Liver (tissue), 9 donors: ENCODE data around the gene CDO1. TPM values are rescaled to one million over a fixed set of nuclear protein-coding genes. Genes with fewer than 3 reads are reported as not detected.

ENCODE experiments used
- DNase-seq: peaks from one replicate; pipeline ENCODE4 v3.0.0-alpha.2; 2017; ENCODE audit warnings: low spot score
- H3K27ac ChIP-seq, 2 donors: one replicate each; pipeline ENCODE4 v1.7.0; 2013; ENCODE audit warnings: inconsistent platforms in 2 of 2, low read length in 2 of 2, control low read depth in 1 of 2, low read depth in 1 of 2, mild to moderate bottlenecking in 1 of 2
- H3K27me3 ChIP-seq, 4 donors: one replicate each; pipeline versions ENCODE4 v1.6.1 to v1.7.0; 2013; ENCODE audit warnings: low read length in 3 of 4, inconsistent platforms in 1 of 4, mild to moderate bottlenecking in 1 of 4, moderate library complexity in 1 of 4; ENCODE audit not compliant: control insufficient read depth in 4 of 4, insufficient read depth in 4 of 4
- H3K36me3 ChIP-seq, 4 donors: one replicate each; pipeline versions ENCODE4 v1.6.1 to v1.7.0; 2013; ENCODE audit warnings: low read length in 3 of 4, mild to moderate bottlenecking in 3 of 4, low read depth in 1 of 4, moderate library complexity in 1 of 4; ENCODE audit not compliant: control insufficient read depth in 4 of 4, insufficient read depth in 3 of 4
- H3K4me1 ChIP-seq, 4 donors: one replicate each; pipeline versions ENCODE4 v1.6.1 to v1.7.0; 2013; ENCODE audit warnings: low read length in 3 of 4, mild to moderate bottlenecking in 3 of 4, moderate library complexity in 1 of 4; ENCODE audit not compliant: control insufficient read depth in 4 of 4, insufficient read depth in 4 of 4
- H3K4me3 ChIP-seq, 3 donors: one replicate each; pipeline versions ENCODE4 v1.6.1 to v1.7.0; 2013; ENCODE audit warnings: low read length in 3 of 3, control low read depth in 1 of 3, low read depth in 1 of 3, mild to moderate bottlenecking in 1 of 3
- H3K9ac ChIP-seq, 2 donors: one replicate each; pipeline ENCODE4 v1.7.0; 2013; ENCODE audit warnings: low read length in 2 of 2, mild to moderate bottlenecking in 2 of 2, moderate library complexity in 2 of 2, control low read depth in 1 of 2, low read depth in 1 of 2
- H3K9me3 ChIP-seq, 4 donors: one replicate each; pipeline versions ENCODE4 v1.6.1 to v1.7.0; 2013; ENCODE audit warnings: low read length in 3 of 4; ENCODE audit not compliant: control insufficient read depth in 4 of 4
- EGR1 ChIP-seq, 2 donors: IDR thresholded peaks; 2 replicates each; pipeline ENCODE4 v1.6.1; 2016 to 2018; ENCODE audit warnings: antibody characterized with exemption in 2 of 2, low read depth in 2 of 2
- FOXA1 ChIP-seq: IDR thresholded peaks from 2 replicates; pipeline ENCODE4 v1.6.1; 2016; ENCODE audit warnings: antibody characterized with exemption
- FOXA2 ChIP-seq: IDR thresholded peaks from 2 replicates; pipeline ENCODE4 v1.6.1; 2016; ENCODE audit warnings: antibody characterized with exemption
- GABPA ChIP-seq, 2 donors: IDR thresholded peaks in 1 of 2; conservative IDR thresholded peaks in 1 of 2; 2 replicates each; pipeline ENCODE4 v1.6.1; 2016; ENCODE audit warnings: antibody characterized with exemption in 2 of 2, mild to moderate bottlenecking in 1 of 2, moderate library complexity in 1 of 2
- HNF4A ChIP-seq, 2 donors: conservative IDR thresholded peaks; 2 replicates each; pipeline ENCODE4 v1.6.1; 2016; ENCODE audit warnings: antibody characterized with exemption in 2 of 2, mild to moderate bottlenecking in 2 of 2
- HNF4G ChIP-seq: IDR thresholded peaks from 2 replicates; pipeline ENCODE4 v1.6.1; 2016; ENCODE audit warnings: antibody characterized with exemption
- JUND ChIP-seq, 2 donors: IDR thresholded peaks; 2 replicates each; pipeline ENCODE4 v1.6.1; 2016; ENCODE audit warnings: antibody characterized with exemption in 2 of 2
- NR2F2 ChIP-seq: IDR thresholded peaks from 2 replicates; pipeline ENCODE4 v1.6.1; 2016; ENCODE audit warnings: antibody characterized with exemption
- RAD21 ChIP-seq, 2 donors: IDR thresholded peaks; 2 replicates each; pipeline ENCODE4 v1.6.1; 2016; ENCODE audit warnings: antibody characterized with exemption in 2 of 2, mild to moderate bottlenecking in 2 of 2
- RXRA ChIP-seq, 2 donors: IDR thresholded peaks; 2 replicates each; pipeline ENCODE4 v1.6.1; 2017 to 2018; ENCODE audit warnings: antibody characterized with exemption in 2 of 2, mild to moderate bottlenecking in 1 of 2
- SP1 ChIP-seq: IDR thresholded peaks from 2 replicates; pipeline ENCODE4 v1.6.1; 2018; ENCODE audit warnings: antibody characterized with exemption, mild to moderate bottlenecking
- TAF1 ChIP-seq: conservative IDR thresholded peaks from 2 replicates; pipeline ENCODE4 v1.6.1; 2016; ENCODE audit warnings: antibody characterized with exemption, mild to moderate bottlenecking
- YY1 ChIP-seq: IDR thresholded peaks from 2 replicates; pipeline ENCODE4 v1.6.1; 2016; ENCODE audit warnings: antibody characterized with exemption, mild to moderate bottlenecking
- ZBTB33 ChIP-seq: IDR thresholded peaks from 2 replicates; pipeline ENCODE4 v1.6.1; 2016; ENCODE audit warnings: antibody characterized with exemption
- whole genome bisulfite sequencing: extraction: QIAGEN DNeasy Blood & Tissue Kit; methylation state at CpG from one replicate; pipeline ENCODE4 v1.1.7; 2013; 5-methylcytosine and 5-hydroxymethylcytosine counted together
- polyA plus RNA-seq, 2 donors: library from polyadenylated mRNA; stranded (reverse) in 1 of 2; unstranded in 1 of 2; fragments of 200-250 nt in 1 of 2; fragments of >200 nt in 1 of 2; fragmentation: Nextera tagmentation in 1 of 2; extraction: Ambion mirVana in 1 of 2; gene quantifications; one replicate each; pipeline versions ENCODE4 v1.2.1 to v1.2.3, GENCODE V29; 2013 to 2015
- total RNA-seq, 2 donors: library from RNA; depleted of rRNA; stranded (reverse); fragments of >200 nt; gene quantifications; one replicate each; pipeline ENCODE4 v1.2.3, GENCODE V29; 2014
- TF ChIP-seq, protein P1 (sequence below): fragments of 150-350 bp; IDR thresholded peaks from 2 replicates; pipeline ENCODE4 v1.5.1; 2017; ENCODE audit warnings: improper control_type of control experiment, low read depth, low read length; ENCODE audit not compliant: missing input control
- TF ChIP-seq, protein P2 (sequence below): IDR thresholded peaks from 2 replicates; pipeline ENCODE4 v1.6.1; 2016; ENCODE audit warnings: antibody characterized with exemption
- TF ChIP-seq, protein P3 (sequence below): IDR thresholded peaks from 2 replicates; pipeline ENCODE4 v1.6.1; 2016; ENCODE audit warnings: antibody characterized with exemption
- TF ChIP-seq, protein P4 (sequence below): IDR thresholded peaks from 2 replicates; pipeline ENCODE4 v1.6.1; 2016; ENCODE audit warnings: antibody characterized with exemption, mild to moderate bottlenecking
- donor health status: healthy.
- donor health status: healthy.
- donor health status: healthy.
- donor health status: healthy.
- donor health status: healthy.

CDO1 gene
- total and polyA plus RNA-seq, 4 donors = 106 to 472 (median 241) TPM

- H3K4me1 ChIP-seq = peaks cover 0 to 7% (median 3%) of the 10 kb centered on the region in 4 donors
- no peaks in the 10 kb centered on the region for H3K27me3 ChIP-seq
- H3K4me3 ChIP-seq = no peak overlapping the region
- H3K9me3 ChIP-seq = no peaks in the 10 kb centered on the region
- H3K9ac ChIP-seq = no peak overlapping the region
- DNase-seq = no peak
- 79% methylated on average over 1 of the region's 1 CpG for WGBS
- no peaks in the 10 kb centered on the region for H3K36me3 ChIP-seq
- no peak overlapping the region for H3K27ac ChIP-seq
- TF ChIP-seq RAD21 (IDR thresholded peaks at IDR 0.05) = no peak
- no peak for TF ChIP-seq JUND (IDR thresholded peaks at IDR 0.05)
- TF ChIP-seq YY1 = no peak
- TF ChIP-seq FOXA1 = no peak
- TF ChIP-seq RXRA (IDR thresholded peaks at IDR 0.05) = no peak
Observed at GRCh38 chr5:115778417-115778816, 38.0 kb downstream of the CDO1 start.

GRCh38 chr5:115776989-115777388 is 39.5 kb downstream of the CDO1 start:
- no peaks in the 10 kb centered on the region for H3K27me3 ChIP-seq
- H3K9me3 ChIP-seq = no peaks in the 10 kb centered on the region
- no peak overlapping the region for H3K9ac ChIP-seq
- TF ChIP-seq SP1 = no peak
- no peak for TF ChIP-seq TAF1
- no peak for TF ChIP-seq JUND (IDR thresholded peaks at IDR 0.05)
- TF ChIP-seq RXRA (IDR thresholded peaks at IDR 0.05) = no peak
- TF ChIP-seq HNF4A (conservative IDR thresholded peaks at IDR 0.05) = no peak
- TF ChIP-seq HNF4G = no peak
- no peak for TF ChIP-seq FOXA1
- no peak for TF ChIP-seq RAD21 (IDR thresholded peaks at IDR 0.05)
- TF ChIP-seq NR2F2 = no peak
- TF ChIP-seq, protein P1, sequence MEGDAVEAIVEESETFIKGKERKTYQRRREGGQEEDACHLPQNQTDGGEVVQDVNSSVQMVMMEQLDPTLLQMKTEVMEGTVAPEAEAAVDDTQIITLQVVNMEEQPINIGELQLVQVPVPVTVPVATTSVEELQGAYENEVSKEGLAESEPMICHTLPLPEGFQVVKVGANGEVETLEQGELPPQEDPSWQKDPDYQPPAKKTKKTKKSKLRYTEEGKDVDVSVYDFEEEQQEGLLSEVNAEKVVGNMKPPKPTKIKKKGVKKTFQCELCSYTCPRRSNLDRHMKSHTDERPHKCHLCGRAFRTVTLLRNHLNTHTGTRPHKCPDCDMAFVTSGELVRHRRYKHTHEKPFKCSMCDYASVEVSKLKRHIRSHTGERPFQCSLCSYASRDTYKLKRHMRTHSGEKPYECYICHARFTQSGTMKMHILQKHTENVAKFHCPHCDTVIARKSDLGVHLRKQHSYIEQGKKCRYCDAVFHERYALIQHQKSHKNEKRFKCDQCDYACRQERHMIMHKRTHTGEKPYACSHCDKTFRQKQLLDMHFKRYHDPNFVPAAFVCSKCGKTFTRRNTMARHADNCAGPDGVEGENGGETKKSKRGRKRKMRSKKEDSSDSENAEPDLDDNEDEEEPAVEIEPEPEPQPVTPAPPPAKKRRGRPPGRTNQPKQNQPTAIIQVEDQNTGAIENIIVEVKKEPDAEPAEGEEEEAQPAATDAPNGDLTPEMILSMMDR = no peak
- TF ChIP-seq, protein P2, sequence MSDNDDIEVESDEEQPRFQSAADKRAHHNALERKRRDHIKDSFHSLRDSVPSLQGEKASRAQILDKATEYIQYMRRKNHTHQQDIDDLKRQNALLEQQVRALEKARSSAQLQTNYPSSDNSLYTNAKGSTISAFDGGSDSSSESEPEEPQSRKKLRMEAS = no peak
- TF ChIP-seq YY1 = no peak
- TF ChIP-seq GABPA (IDR thresholded peaks at IDR 0.05 in 1 of 2, conservative IDR thresholded peaks at IDR 0.05 in 1 of 2) = no peak
- TF ChIP-seq, protein P3, sequence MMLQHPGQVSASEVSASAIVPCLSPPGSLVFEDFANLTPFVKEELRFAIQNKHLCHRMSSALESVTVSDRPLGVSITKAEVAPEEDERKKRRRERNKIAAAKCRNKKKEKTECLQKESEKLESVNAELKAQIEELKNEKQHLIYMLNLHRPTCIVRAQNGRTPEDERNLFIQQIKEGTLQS = no peak
- no peak for TF ChIP-seq FOXA2
- no peak for TF ChIP-seq EGR1 (IDR thresholded peaks at IDR 0.05; ENCODE audit: low read depth in 2 of 2)
- TF ChIP-seq, protein P4, sequence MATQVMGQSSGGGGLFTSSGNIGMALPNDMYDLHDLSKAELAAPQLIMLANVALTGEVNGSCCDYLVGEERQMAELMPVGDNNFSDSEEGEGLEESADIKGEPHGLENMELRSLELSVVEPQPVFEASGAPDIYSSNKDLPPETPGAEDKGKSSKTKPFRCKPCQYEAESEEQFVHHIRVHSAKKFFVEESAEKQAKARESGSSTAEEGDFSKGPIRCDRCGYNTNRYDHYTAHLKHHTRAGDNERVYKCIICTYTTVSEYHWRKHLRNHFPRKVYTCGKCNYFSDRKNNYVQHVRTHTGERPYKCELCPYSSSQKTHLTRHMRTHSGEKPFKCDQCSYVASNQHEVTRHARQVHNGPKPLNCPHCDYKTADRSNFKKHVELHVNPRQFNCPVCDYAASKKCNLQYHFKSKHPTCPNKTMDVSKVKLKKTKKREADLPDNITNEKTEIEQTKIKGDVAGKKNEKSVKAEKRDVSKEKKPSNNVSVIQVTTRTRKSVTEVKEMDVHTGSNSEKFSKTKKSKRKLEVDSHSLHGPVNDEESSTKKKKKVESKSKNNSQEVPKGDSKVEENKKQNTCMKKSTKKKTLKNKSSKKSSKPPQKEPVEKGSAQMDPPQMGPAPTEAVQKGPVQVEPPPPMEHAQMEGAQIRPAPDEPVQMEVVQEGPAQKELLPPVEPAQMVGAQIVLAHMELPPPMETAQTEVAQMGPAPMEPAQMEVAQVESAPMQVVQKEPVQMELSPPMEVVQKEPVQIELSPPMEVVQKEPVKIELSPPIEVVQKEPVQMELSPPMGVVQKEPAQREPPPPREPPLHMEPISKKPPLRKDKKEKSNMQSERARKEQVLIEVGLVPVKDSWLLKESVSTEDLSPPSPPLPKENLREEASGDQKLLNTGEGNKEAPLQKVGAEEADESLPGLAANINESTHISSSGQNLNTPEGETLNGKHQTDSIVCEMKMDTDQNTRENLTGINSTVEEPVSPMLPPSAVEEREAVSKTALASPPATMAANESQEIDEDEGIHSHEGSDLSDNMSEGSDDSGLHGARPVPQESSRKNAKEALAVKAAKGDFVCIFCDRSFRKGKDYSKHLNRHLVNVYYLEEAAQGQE = no peak
- no peak for TF ChIP-seq ZBTB33
- H3K4me1 ChIP-seq = peaks cover 0 to 4% (median 2%) of the 10 kb centered on the region in 4 donors
- H3K4me3 ChIP-seq = no peak overlapping the region
- H3K27ac ChIP-seq = no peak overlapping the region
- DNase-seq = no peak
- H3K36me3 ChIP-seq = no peaks in the 10 kb centered on the region
- WGBS = 95% methylated on average over 3 of the region's 3 CpGs
